Type B pancreatic cell (in vitro differentiated cells): Measurements from ENCODE around the gene GPC6. TPM values are rescaled to one million over a fixed set of nuclear protein-coding genes. Genes with fewer than 3 reads are reported as not detected.

Experiments used
- DNase-seq: peaks from one replicate; pipeline ENCODE4 v3.0.0; 2021; ENCODE audit warnings: mixed read lengths; ENCODE audit not compliant: unreplicated experiment; ENCODE audit errors: extremely low spot score
- H3K27ac Mint-ChIP-seq: 2 replicates; pipeline ENCODE4 v1.8.0; 2021; ENCODE audit warnings: mild to moderate bottlenecking, mixed read lengths
- H3K27me3 Mint-ChIP-seq: 2 replicates; pipeline ENCODE4 v1.8.0; 2021; ENCODE audit warnings: mixed read lengths
- H3K36me3 Mint-ChIP-seq: 2 replicates; pipeline ENCODE4 v1.8.0; 2021; ENCODE audit warnings: mixed read lengths
- H3K4me1 Mint-ChIP-seq: one replicate; pipeline ENCODE4 v1.8.0; 2021; ENCODE audit warnings: mixed read lengths; ENCODE audit not compliant: unreplicated experiment
- H3K4me3 Mint-ChIP-seq: 2 replicates; pipeline ENCODE4 v1.8.0; 2021; ENCODE audit warnings: mild to moderate bottlenecking, mixed read lengths
- H3K9me3 Mint-ChIP-seq: 2 replicates; pipeline ENCODE4 v1.8.0; 2021; ENCODE audit warnings: mixed read lengths
- CTCF ChIP-seq: fragments of 200-600 bp; sonication (generic); conservative IDR thresholded peaks from 2 replicates; pipeline ENCODE4 v1.5.0; 2021; ENCODE audit warnings: antibody characterized with exemption, mild to moderate bottlenecking
- total RNA-seq: library from RNA; stranded (reverse); gene quantifications from 2 replicates; pipeline ENCODE4 v1.2.1, GENCODE V29; 2021; ENCODE audit warnings: low replicate concordance

The GPC6 gene
- total RNA-seq, 1 donor from 2014 or later: 30.5 TPM

DNA sequence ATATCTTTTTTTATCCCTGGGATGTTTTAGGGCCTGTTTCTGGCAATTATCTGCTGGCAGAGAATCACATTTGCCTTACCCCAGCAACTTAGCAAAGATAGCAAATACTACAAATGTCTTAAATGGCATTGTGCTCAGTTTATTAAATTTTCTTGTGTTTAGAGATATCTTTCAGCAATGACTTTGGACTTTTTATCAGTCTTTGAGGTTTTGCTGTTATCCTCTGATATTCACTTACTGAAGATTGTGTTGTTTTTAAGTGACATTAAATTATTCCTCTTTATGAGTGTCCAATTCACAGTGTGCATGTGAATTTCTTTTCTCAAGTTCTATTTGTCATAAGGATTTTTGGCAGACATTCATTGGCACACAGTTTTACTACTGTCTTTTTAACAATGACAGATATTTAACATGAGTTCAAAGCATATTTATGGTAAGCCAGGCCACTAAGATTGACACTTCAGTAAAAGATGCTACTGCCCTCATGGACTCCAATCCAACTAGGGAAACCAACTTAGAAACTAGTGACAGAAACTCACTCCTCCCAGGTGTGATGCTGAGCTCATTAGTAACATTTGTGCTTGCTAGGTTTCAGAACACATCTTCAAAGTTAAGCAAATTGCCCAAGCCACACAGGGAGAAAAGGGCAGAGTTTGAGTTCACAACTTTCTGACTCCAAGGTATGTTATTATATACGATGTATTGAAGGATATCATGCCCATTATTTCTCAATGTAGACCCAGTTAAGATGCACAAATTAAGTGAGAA lies 481.9 kb downstream of the GPC6 start:
- peaks cover 13% of the 10 kb centered on the region for H3K36me3 Mint-ChIP-seq
- no peaks in the 10 kb centered on the region for H3K27me3 Mint-ChIP-seq
- DNase-seq: no peak
- no peak for TF ChIP-seq CTCF
- H3K27ac Mint-ChIP-seq: no peak overlapping the region
- H3K4me3 Mint-ChIP-seq: no peak overlapping the region
- H3K9me3 Mint-ChIP-seq: peaks cover 7% of the 10 kb centered on the region
- peaks cover 11% of the 10 kb centered on the region for H3K4me1 Mint-ChIP-seq

DNA sequence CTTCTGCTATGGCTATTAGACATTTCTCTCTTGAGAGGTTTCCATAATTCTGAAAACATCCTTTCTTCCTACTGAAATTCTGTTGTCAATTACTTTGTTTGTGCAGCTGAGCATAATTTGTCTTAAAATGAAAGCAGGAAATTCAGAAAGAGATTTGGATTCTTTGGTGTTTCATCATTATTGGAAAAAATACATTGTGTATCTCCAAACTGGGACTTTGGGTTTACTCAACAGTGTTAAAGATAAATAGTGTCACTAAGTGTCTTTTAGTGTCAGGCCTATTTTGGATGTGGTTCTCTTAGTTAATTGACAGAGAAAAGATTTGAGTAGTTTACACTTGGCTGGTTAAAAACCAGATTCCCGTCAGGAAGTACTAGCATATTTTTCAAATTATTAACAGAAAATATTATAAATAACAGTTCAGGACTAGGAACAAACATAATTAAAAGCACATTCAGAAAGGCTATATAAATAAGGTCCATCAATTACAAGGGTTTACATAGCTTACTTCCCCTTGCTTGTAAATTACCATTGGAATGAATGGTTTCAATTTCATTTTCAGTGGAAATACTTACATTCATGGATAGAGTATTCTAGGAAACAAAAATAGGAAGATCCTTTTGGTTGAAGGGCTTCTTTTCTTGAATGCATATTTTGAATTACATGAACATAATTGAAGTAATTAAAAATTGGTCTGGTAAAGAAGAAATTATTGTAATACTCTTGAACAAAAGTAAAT lies 483.1 kb downstream of the GPC6 start:
- Mint-ChIP-seq H3K27ac (no peak overlapping the region), H3K9me3 (peaks cover 18% of the 10 kb centered on the region), H3K4me1 (peaks cover 11% of the 10 kb centered on the region), H3K27me3 (no peaks in the 10 kb centered on the region), H3K36me3 (peaks cover 19% of the 10 kb centered on the region), H3K4me3 (no peak overlapping the region)
- no peak for TF ChIP-seq CTCF
- no peak for DNase-seq

GRCh38 chr13:93714171-93714570 lies 487.6 kb downstream of the GPC6 start:
- DNase-seq: no peak
- TF ChIP-seq CTCF: no peak
- H3K4me1 Mint-ChIP-seq: peaks cover 5% of the 10 kb centered on the region
- H3K4me3 Mint-ChIP-seq: no peak overlapping the region
- peaks cover 19% of the 10 kb centered on the region for H3K36me3 Mint-ChIP-seq
- peaks cover 18% of the 10 kb centered on the region for H3K9me3 Mint-ChIP-seq
- H3K27me3 Mint-ChIP-seq: no peaks in the 10 kb centered on the region
- H3K27ac Mint-ChIP-seq: no peak overlapping the region

- Mint-ChIP-seq H3K4me3 (no peak overlapping the region), H3K9me3 (peaks cover 22% of the 10 kb centered on the region), H3K27me3 (no peaks in the 10 kb centered on the region), H3K4me1 (no peaks in the 10 kb centered on the region), H3K36me3 (peaks cover 18% of the 10 kb centered on the region), H3K27ac (no peak overlapping the region)
- no peak for DNase-seq
- TF ChIP-seq CTCF: no peak
These were observed 489.3 kb downstream of the GPC6 start for GRCh38 chr13:93715866-93716265.

- DNase-seq: no peak
- TF ChIP-seq CTCF: no peak
- H3K36me3 Mint-ChIP-seq: peaks cover 10% of the 10 kb centered on the region
- no peak overlapping the region for H3K4me3 Mint-ChIP-seq
- no peak overlapping the region for H3K27ac Mint-ChIP-seq
- H3K27me3 Mint-ChIP-seq: no peaks in the 10 kb centered on the region
- no peaks in the 10 kb centered on the region for H3K4me1 Mint-ChIP-seq
- H3K9me3 Mint-ChIP-seq: peaks cover 16% of the 10 kb centered on the region
These were observed 490.0 kb downstream of the GPC6 start for GRCh38 chr13:93716623-93717022.
